ENCODE results near the gene KRT33B.
"Not testable (repeated sequence)": the region's sequence is repeated elsewhere in the genome, so short reads cannot be mapped to it uniquely, and the experiment has no call there.

Gene KRT33B

DNA sequence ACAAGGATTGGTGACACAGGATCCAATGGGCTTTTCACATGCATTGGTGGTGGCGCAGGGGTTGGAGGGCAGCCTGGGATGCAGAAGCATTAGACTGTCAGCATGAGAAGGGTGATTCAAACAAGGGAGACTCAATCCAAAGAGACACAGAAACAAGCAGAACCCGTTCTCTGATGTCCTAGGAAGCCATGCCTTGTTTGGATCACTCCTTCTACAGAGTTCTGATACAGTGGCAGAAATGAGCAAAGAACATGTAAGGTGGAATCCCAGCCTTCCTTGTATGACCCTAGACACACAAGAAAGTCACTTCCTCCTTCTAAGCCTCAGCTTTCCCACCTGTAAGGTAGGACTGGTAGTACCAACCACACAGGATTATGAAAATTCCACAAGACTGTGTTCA is 5.7 kb downstream of the KRT33B start:
- H3K4me3 ChIP-seq (ENCODE audit: insufficient read length, low read depth): no peak overlapping the region
- H3K9me3 ChIP-seq (ENCODE audit: insufficient read depth, low read length): no peaks in the 10 kb centered on the region
- no peaks in the 10 kb centered on the region for H3K36me3 ChIP-seq (ENCODE audit: insufficient read depth, insufficient read length, low read length)
- no peaks in the 10 kb centered on the region for H3K4me1 ChIP-seq (ENCODE audit: insufficient read depth, insufficient read length)
- no peak overlapping the region for H3K9ac ChIP-seq (ENCODE audit: insufficient read length, low read depth)
- TF ChIP-seq ZNF274 (IDR thresholded peaks at IDR 0.05; ENCODE audit: low read depth, low read length) (no peak), YY1 (IDR thresholded peaks at IDR 0.05; ENCODE audit: insufficient read depth, insufficient read length) (no peak), SUZ12 (IDR thresholded peaks at IDR 0.05; ENCODE audit: extremely low read depth, insufficient read depth, insufficient read length) (no peak)
- no peak for DNase-seq (ENCODE audit: low read depth, low spot score)
- H3K27me3 ChIP-seq (ENCODE audit: insufficient read depth, insufficient read length): no peaks in the 10 kb centered on the region

DNA sequence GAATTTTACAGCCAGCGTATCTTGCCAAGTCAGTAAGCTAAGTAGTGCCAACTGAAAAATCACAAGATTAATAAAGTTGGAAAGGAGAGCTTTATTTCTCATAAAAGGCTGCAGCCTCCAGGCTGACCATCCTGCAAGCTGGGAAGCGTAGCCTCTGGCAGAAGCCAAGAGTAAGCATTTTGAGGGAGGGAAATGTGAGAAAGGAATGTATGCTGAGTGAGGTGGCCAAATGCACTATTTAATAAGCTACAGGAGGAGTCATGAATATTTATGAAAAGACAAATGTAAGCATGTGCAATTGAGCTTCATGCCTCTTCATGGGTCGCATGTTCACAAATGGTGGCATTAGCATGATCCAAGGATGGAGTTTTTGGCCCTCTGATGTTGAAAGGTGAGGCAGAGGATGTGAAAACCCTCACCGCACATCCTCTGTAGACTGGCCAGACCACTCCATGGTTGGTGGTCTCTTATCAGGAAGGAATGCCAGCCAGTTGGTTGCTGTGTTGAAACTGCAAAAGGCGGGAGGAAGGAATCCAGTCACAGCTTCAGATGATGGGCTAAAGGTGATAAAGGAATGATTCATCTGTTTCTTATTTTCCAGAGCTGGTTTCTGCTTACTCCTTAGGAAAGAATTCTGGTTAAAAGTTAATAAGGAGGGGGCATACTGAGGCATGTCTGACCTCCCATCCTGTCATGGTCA is 9.2 kb downstream of the KRT33B start:
- Histone ChIP-seq H3K36me3 (ENCODE audit: insufficient read depth, insufficient read length, low read length) (no peaks in the 10 kb centered on the region), H3K27me3 (ENCODE audit: insufficient read depth, insufficient read length) (no peaks in the 10 kb centered on the region), H3K9ac (ENCODE audit: insufficient read length, low read depth) (no peak overlapping the region), H3K4me1 (ENCODE audit: insufficient read depth, insufficient read length) (no peaks in the 10 kb centered on the region), H3K9me3 (ENCODE audit: insufficient read depth, low read length) (no peaks in the 10 kb centered on the region), H3K4me3 (ENCODE audit: insufficient read length, low read depth) (no peak overlapping the region)
- no peak for DNase-seq (ENCODE audit: low read depth, low spot score)
- TF ChIP-seq ZNF274 (IDR thresholded peaks at IDR 0.05; ENCODE audit: low read depth, low read length) (no peak), YY1 (IDR thresholded peaks at IDR 0.05; ENCODE audit: insufficient read depth, insufficient read length) (no peak), SUZ12 (IDR thresholded peaks at IDR 0.05; ENCODE audit: extremely low read depth, insufficient read depth, insufficient read length) (no peak)

DNA sequence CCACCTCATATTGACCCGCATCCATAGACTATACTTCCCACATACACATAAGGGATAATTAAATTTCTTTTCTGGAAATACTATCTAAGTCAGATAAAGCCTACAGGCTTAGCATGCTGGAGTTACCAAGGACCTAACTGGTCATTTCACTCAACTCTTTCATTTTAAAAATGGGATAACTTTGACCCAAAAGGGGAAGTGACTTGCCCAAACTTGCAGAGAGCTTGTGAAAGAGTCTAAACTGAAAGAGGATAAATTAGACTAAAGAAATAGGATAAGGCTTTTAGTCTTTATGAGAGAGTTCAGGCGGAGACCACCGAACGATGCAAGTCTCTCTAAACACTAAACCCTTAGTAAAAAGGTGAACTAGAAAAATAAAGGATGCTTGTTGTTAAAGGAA is 15.1 kb downstream of the KRT33B start:
- Histone ChIP-seq H3K27me3 (ENCODE audit: insufficient read depth, insufficient read length) (no peaks in the 10 kb centered on the region), H3K9ac (ENCODE audit: insufficient read length, low read depth) (no peak overlapping the region), H3K36me3 (ENCODE audit: insufficient read depth, insufficient read length, low read length) (no peaks in the 10 kb centered on the region)

GRCh38 chr17:41352597-41353366 is 16.8 kb downstream of the KRT33B start:
- H3K27me3 ChIP-seq (ENCODE audit: insufficient read depth, insufficient read length): no peaks in the 10 kb centered on the region
- no peaks in the 10 kb centered on the region for H3K9me3 ChIP-seq (ENCODE audit: insufficient read depth, low read length)
- TF ChIP-seq ZNF274 (IDR thresholded peaks at IDR 0.05; ENCODE audit: low read depth, low read length) (no peak), YY1 (IDR thresholded peaks at IDR 0.05; ENCODE audit: insufficient read depth, insufficient read length) (no peak), SUZ12 (IDR thresholded peaks at IDR 0.05; ENCODE audit: extremely low read depth, insufficient read depth, insufficient read length) (no peak)
- no peak for DNase-seq (ENCODE audit: low read depth, low spot score)
- H3K36me3 ChIP-seq (ENCODE audit: insufficient read depth, insufficient read length, low read length): no peaks in the 10 kb centered on the region
- H3K9ac ChIP-seq (ENCODE audit: insufficient read length, low read depth): no peak overlapping the region
- H3K4me3 ChIP-seq (ENCODE audit: insufficient read length, low read depth): no peak overlapping the region
- no peaks in the 10 kb centered on the region for H3K4me1 ChIP-seq (ENCODE audit: insufficient read depth, insufficient read length)

More for the DNA sequence above, 15.1 kb downstream of the KRT33B start:
- no peaks in the 10 kb centered on the region for H3K4me1 ChIP-seq (ENCODE audit: insufficient read depth, insufficient read length)
- H3K4me3 ChIP-seq (ENCODE audit: insufficient read length, low read depth): no peak overlapping the region
- H3K9me3 ChIP-seq (ENCODE audit: insufficient read depth, low read length): no peaks in the 10 kb centered on the region
- no peak for DNase-seq (ENCODE audit: low read depth, low spot score)
- TF ChIP-seq SUZ12 (IDR thresholded peaks at IDR 0.05; ENCODE audit: extremely low read depth, insufficient read depth, insufficient read length): no peak
- no peak for TF ChIP-seq ZNF274 (IDR thresholded peaks at IDR 0.05; ENCODE audit: low read depth, low read length)
- no peak for TF ChIP-seq YY1 (IDR thresholded peaks at IDR 0.05; ENCODE audit: insufficient read depth, insufficient read length)

GRCh38 chr17:41351177-41351576 is 18.4 kb downstream of the KRT33B start:
- Histone ChIP-seq H3K36me3 (ENCODE audit: insufficient read depth, insufficient read length, low read length) (no peaks in the 10 kb centered on the region), H3K9me3 (ENCODE audit: insufficient read depth, low read length) (no peaks in the 10 kb centered on the region), H3K4me3 (ENCODE audit: insufficient read length, low read depth) (no peak overlapping the region), H3K27me3 (ENCODE audit: insufficient read depth, insufficient read length) (no peaks in the 10 kb centered on the region), H3K4me1 (ENCODE audit: insufficient read depth, insufficient read length) (no peaks in the 10 kb centered on the region), H3K9ac (ENCODE audit: insufficient read length, low read depth) (no peak overlapping the region)
- DNase-seq (ENCODE audit: low read depth, low spot score): no peak
- TF ChIP-seq YY1 (IDR thresholded peaks at IDR 0.05; ENCODE audit: insufficient read depth, insufficient read length): no peak

DNA sequence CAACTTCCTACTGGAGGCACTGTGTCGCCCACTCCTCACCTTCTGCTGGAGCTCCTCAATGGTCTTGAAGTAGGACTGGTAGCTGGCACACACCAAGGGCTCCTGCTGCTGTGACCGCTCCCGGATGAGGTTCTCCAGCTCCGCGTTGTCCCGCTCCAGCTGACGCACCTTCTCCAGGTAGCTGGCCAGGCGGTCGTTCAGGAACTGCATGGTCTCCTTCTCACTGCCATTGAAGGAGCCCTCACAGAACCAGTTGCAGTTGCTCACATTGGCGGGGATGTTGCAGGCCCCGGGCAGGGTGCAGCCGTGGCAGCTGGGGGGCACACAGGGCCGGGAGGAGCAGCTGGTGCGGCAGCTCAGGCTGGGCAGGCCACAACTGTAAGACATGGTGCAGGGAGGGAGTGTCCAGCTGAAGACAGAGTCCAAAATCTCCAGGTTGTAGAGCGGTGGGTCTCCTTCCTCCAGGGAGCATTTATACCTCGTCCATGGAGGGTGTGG is 19.2 kb downstream of the KRT33B start, which contains the start of gene KRT33A:
TSS of gene KRT33A (minus strand) at position 448 of the 498 bp plus-strand sequence. CDS start at position 387, 61 bp downstream.
- not testable (repeated sequence) for H3K4me3 ChIP-seq (ENCODE audit: insufficient read length, low read depth); H3K4me1 ChIP-seq (ENCODE audit: insufficient read depth, insufficient read length); DNase-seq (ENCODE audit: low read depth, low spot score); H3K9ac ChIP-seq (ENCODE audit: insufficient read length, low read depth); H3K27me3 ChIP-seq (ENCODE audit: insufficient read depth, insufficient read length); H3K36me3 ChIP-seq (ENCODE audit: insufficient read depth, insufficient read length, low read length); H3K9me3 ChIP-seq (ENCODE audit: insufficient read depth, low read length)

DNA sequence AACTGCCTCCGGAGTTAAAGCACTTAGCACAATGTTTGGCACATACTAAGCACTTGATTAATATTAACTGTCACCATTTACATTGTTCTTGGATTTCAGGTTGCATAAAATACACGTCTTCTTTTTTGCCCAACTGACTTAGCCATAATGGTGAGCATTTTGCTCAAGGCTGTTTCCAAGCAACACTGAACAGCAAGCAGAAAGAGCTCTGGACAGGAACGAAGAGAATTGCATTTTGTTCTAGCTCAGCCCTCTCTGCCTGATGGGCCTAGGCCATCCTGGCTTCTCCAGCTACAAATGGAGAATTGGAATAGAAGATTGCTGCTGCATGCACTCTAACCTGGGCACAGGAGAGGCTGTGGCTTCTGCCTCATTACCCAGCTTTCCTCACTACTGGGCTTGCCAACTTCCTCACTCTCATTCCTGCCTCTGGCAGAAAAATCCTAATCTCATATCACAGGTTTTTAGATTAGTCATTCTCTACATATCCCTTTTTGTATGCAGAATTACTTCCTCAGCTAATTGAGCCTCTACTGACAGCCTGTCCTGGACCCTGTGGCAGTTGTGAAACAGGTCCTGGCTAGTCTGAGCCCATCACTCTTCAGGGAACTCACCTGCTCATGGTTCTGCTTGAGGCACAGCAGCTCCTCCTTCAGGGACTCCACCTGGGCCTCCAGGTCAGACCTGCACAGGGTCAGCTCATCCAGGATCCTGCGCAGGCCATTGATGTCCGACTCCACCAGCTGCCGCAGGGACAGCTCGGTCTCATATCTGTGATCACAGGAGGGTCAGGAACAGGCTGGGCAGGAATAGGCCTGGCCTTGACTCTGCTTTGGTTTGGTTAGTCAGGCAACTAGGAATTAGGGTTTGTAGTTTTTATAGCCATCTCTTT is 21.5 kb downstream of the KRT33B start:
- TF ChIP-seq ZNF274 (IDR thresholded peaks at IDR 0.05; ENCODE audit: low read depth, low read length): no peak
- no peak for TF ChIP-seq SUZ12 (IDR thresholded peaks at IDR 0.05; ENCODE audit: extremely low read depth, insufficient read depth, insufficient read length)
- no peak for TF ChIP-seq YY1 (IDR thresholded peaks at IDR 0.05; ENCODE audit: insufficient read depth, insufficient read length)
- Histone ChIP-seq H3K36me3 (ENCODE audit: insufficient read depth, insufficient read length, low read length) (no peaks in the 10 kb centered on the region), H3K4me3 (ENCODE audit: insufficient read length, low read depth) (no peak overlapping the region), H3K9ac (ENCODE audit: insufficient read length, low read depth) (no peak overlapping the region), H3K9me3 (ENCODE audit: insufficient read depth, low read length) (peaks cover 6% of the 10 kb centered on the region; the same call in 1 of the 2 replicates), H3K4me1 (ENCODE audit: insufficient read depth, insufficient read length) (no peaks in the 10 kb centered on the region), H3K27me3 (ENCODE audit: insufficient read depth, insufficient read length) (no peaks in the 10 kb centered on the region)
- no peak for DNase-seq (ENCODE audit: low read depth, low spot score)

GRCh38 chr17:41346421-41346820 is 23.2 kb downstream of the KRT33B start:
- H3K4me3 ChIP-seq (ENCODE audit: insufficient read length, low read depth); DNase-seq (ENCODE audit: low read depth, low spot score); H3K9ac ChIP-seq (ENCODE audit: insufficient read length, low read depth); H3K4me1 ChIP-seq (ENCODE audit: insufficient read depth, insufficient read length); H3K27me3 ChIP-seq (ENCODE audit: insufficient read depth, insufficient read length); H3K36me3 ChIP-seq (ENCODE audit: insufficient read depth, insufficient read length, low read length): not testable (repeated sequence)
- peaks cover 23% of the 10 kb centered on the region; the same call in 1 of the 2 replicates for H3K9me3 ChIP-seq (ENCODE audit: insufficient read depth, low read length)
